Caco-2 (cell line): ENCODE data around the gene MYH7. TPM values are rescaled to one million over a fixed set of nuclear protein-coding genes. Genes with fewer than 3 reads are reported as not detected.

Experiments
- BruUV-seq: library from RNA; stranded (reverse); fragments of 400-500 nt; replicated peaks from 2 replicates; lab custom pipeline; 2021; lab: Mats Ljungman, UMichigan
- CTCF ChIA-PET: fragments of 300-600 bp; sonication (Branson Sonifier 250); formaldehyde crosslinking; loops from one replicate; lab custom pipeline; 2022; ENCODE audit warnings: antibody characterized with exemption; lab: Charles Lee
- POLR2A ChIA-PET: fragments of 300-600 bp; sonication (Branson Sonifier 250); formaldehyde crosslinking; loops from one replicate; lab custom pipeline; 2022; ENCODE audit warnings: antibody characterized with exemption; lab: Charles Lee
- DNase-seq, 2 experiments: peaks; one replicate each; pipeline versions ENCODE4 v3.0.0 to v3.0.0-alpha.2; 2020 to 2022
- H3K27me3 ChIP-seq: replicated peaks from 2 replicates; pipeline ENCODE4 v1.6.0; 2011; ENCODE audit warnings: low read length; ENCODE audit not compliant: control insufficient read depth, insufficient read depth
- H3K36me3 ChIP-seq: 2 replicates; pipeline ENCODE4 v1.5.1; 2011; ENCODE audit warnings: low read length; ENCODE audit not compliant: control insufficient read depth, insufficient read depth
- H3K4me1 ChIP-seq: fragments of 250-450 bp; sonication (Bioruptor Pico); 2 replicates; pipeline ENCODE4 v1.5.1; 2020; ENCODE audit warnings: mild to moderate bottlenecking
- H3K4me3 ChIP-seq: 2 replicates; pipeline ENCODE4 v1.5.1; 2011; ENCODE audit warnings: low read depth, mild to moderate bottlenecking, control low read depth, low read length
- H3K9me3 ChIP-seq: fragments of 250-450 bp; sonication (Bioruptor Pico); 2 replicates; pipeline ENCODE4 v1.5.1; 2020; ENCODE audit warnings: mild to moderate bottlenecking, moderate library complexity
- H3K27ac Mint-ChIP-seq: one replicate; pipeline ENCODE4 v1.8.0; 2022; ENCODE audit warnings: mixed read lengths; ENCODE audit not compliant: unreplicated experiment
- H3K27me3 Mint-ChIP-seq: one replicate; pipeline ENCODE4 v1.8.0; 2022; ENCODE audit warnings: mixed read lengths; ENCODE audit not compliant: insufficient read depth, unreplicated experiment
- H3K36me3 Mint-ChIP-seq: one replicate; pipeline ENCODE4 v1.8.0; 2022; ENCODE audit warnings: mild to moderate bottlenecking, mixed read lengths; ENCODE audit not compliant: insufficient read depth, unreplicated experiment
- H3K4me1 Mint-ChIP-seq: one replicate; pipeline ENCODE4 v1.8.0; 2022; ENCODE audit warnings: low read depth, mixed read lengths; ENCODE audit not compliant: unreplicated experiment
- H3K4me3 Mint-ChIP-seq: one replicate; pipeline ENCODE4 v1.8.0; 2022; ENCODE audit warnings: mild to moderate bottlenecking, moderate library complexity, mixed read lengths; ENCODE audit not compliant: unreplicated experiment
- H3K9me3 Mint-ChIP-seq: one replicate; pipeline ENCODE4 v1.8.0; 2022; ENCODE audit warnings: mixed read lengths; ENCODE audit not compliant: unreplicated experiment
- CTCF ChIP-seq, 2 experiments: fragments of 200-600 bp in 1 of 2; IDR thresholded peaks; 1 replicate in 1 of 2; 2 replicates in 1 of 2; pipeline versions ENCODE4 v1.5.1 to v1.8.0; 2011 to 2022; ENCODE audit warnings: antibody characterized with exemption in 1 of 2, control low read depth in 1 of 2, inconsistent platforms in 1 of 2, low read depth in 1 of 2, low read length in 1 of 2, mild to moderate bottlenecking in 1 of 2, moderate library complexity in 1 of 2; ENCODE audit not compliant: insufficient read depth in 1 of 2, severe bottlenecking in 1 of 2, unreplicated experiment in 1 of 2
- intact Hi-C: fragments of 100-400 bp; cut with micrococcal nuclease; formaldehyde crosslinking; loops from one replicate; pipeline ENCODE4 v1.10.0; 2022; ENCODE audit not compliant: unreplicated experiment
- total RNA-seq: library from RNA; stranded (reverse); gene quantifications from 2 replicates; pipeline ENCODE4 v1.2.3, GENCODE V29; 2022

MYH7 gene
- total RNA-seq, 1 experiment from 2014 or later: not detected

- Histone ChIP-seq H3K9me3 (no peaks in the 10 kb centered on the region), H3K4me1 (no peaks in the 10 kb centered on the region), H3K36me3 (no peaks in the 10 kb centered on the region), H3K4me3 (no peak overlapping the region), H3K27me3 (no peaks in the 10 kb centered on the region)
- DNase-seq: no peak
- Mint-ChIP-seq H3K9me3 (no peaks in the 10 kb centered on the region), H3K36me3 (no peaks in the 10 kb centered on the region), H3K4me3 (no peak overlapping the region), H3K27me3 (peaks cover 3% of the 10 kb centered on the region), H3K4me1 (peaks cover 9% of the 10 kb centered on the region), H3K27ac (no peak overlapping the region)
- intact Hi-C loops: no loop called here
- BruUV-seq: no TSS peak
- TF ChIP-seq CTCF (IDR thresholded peaks at IDR 0.05; ENCODE audit: insufficient read depth in 1 of 2, low read depth in 1 of 2, low read length in 1 of 2, severe bottlenecking in 1 of 2, unreplicated experiment in 1 of 2): no peak
- CTCF ChIA-PET: no interaction called here
- POLR2A ChIA-PET: no interaction called here
Measured at GRCh38 chr14:23449314-23449713, 13.9 kb upstream of the MYH7 start.

DNA sequence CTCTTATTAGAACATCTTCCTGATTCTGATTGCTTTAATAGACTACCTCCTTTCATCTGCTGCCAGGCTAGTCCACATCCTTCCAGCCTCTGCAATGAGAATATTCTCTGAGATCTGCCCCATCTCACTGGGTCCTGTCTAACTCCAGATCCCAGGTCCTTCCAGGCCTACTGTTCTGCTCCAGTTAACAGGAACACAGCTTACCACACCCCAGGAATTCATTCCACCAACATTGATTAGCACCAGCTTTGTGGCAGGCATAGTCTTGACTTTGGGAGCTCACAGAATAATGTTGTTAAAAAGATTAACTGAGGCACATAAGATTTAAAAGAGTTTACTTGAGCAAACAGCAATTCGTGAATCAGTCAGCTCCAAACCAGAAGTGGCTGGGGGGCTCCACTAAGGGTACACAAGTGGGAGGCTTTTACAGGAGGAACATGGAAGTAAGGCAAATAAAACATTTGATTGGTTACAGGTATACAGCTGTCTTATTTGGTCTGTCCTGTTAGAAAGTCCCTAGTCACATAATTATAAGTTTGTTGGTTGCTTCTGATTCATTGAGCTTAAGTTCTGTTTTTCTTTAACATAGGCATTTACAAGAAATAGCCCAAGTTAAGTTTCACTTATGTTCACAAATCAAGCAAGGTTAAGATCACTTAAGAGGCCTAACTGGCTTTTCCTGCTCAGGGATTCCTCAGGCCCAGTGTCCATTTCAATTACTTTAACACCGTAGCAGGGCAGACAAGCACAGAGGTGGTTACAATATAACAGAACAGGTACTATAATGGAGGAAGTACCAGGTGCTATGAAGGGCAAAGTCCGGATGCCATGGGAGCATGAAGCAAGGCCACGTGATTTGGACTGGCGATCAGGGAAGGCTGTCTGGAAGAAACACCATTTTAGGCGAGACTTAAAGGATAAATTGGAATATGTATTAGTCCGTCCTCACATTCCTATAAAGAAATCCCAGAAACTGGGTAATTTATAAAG, 12.2 kb upstream of the MYH7 start:
- POLR2A ChIA-PET: no interaction called here
- H3K4me3 ChIP-seq: no peak overlapping the region
- BruUV-seq: no TSS peak
- H3K9me3 ChIP-seq: no peaks in the 10 kb centered on the region
- Mint-ChIP-seq H3K9me3 (no peaks in the 10 kb centered on the region), H3K4me1 (peaks cover 9% of the 10 kb centered on the region), H3K36me3 (no peaks in the 10 kb centered on the region), H3K27ac (no peak overlapping the region), H3K27me3 (peaks cover 3% of the 10 kb centered on the region), H3K4me3 (no peak overlapping the region)
- H3K27me3 ChIP-seq: no peaks in the 10 kb centered on the region
- CTCF ChIA-PET: interaction anchor here (0.7 kb wide), 1 partner anchor 23 kb away, joined by 3 read pairs; no protein-coding TSS in a partner anchor
- DNase-seq: peak; percentile 24 to 55
- H3K4me1 ChIP-seq: no peaks in the 10 kb centered on the region
- TF ChIP-seq CTCF (IDR thresholded peaks at IDR 0.05; ENCODE audit: insufficient read depth in 1 of 2, low read depth in 1 of 2, low read length in 1 of 2, severe bottlenecking in 1 of 2, unreplicated experiment in 1 of 2): no peak
- no peaks in the 10 kb centered on the region for H3K36me3 ChIP-seq
- intact Hi-C loops: no loop called here

GRCh38 chr14:23446291-23446851, 10.9 kb upstream of the MYH7 start:
- H3K4me1 ChIP-seq: no peaks in the 10 kb centered on the region
- BruUV-seq: no TSS peak
- POLR2A ChIA-PET: no interaction called here
- H3K27me3 ChIP-seq: no peaks in the 10 kb centered on the region
- Mint-ChIP-seq H3K27ac (no peak overlapping the region), H3K27me3 (peaks cover 3% of the 10 kb centered on the region), H3K9me3 (no peaks in the 10 kb centered on the region), H3K36me3 (no peaks in the 10 kb centered on the region), H3K4me3 (no peak overlapping the region), H3K4me1 (peaks cover 9% of the 10 kb centered on the region)
- H3K9me3 ChIP-seq: no peaks in the 10 kb centered on the region
- peak in 1 of 2 experiments; percentile 5 for TF ChIP-seq CTCF (IDR thresholded peaks at IDR 0.05; ENCODE audit: insufficient read depth in 1 of 2, low read depth in 1 of 2, low read length in 1 of 2, severe bottlenecking in 1 of 2, unreplicated experiment in 1 of 2)
- DNase-seq: no peak
- H3K4me3 ChIP-seq: no peak overlapping the region
- CTCF ChIA-PET: no interaction called here
- intact Hi-C loops: no loop called here
- H3K36me3 ChIP-seq: no peaks in the 10 kb centered on the region
